UCSD-AML1 (cell line): Measurements from ENCODE around the gene GALNS.
A peak's percentile ranks its signal among the peaks of the same experiment; 100 is the strongest.
"Not testable (repeated sequence)": the region's sequence is repeated elsewhere in the genome, so short reads cannot be mapped to it uniquely, and the experiment has no call there.

Experiments used
- DNase-seq: peaks from one replicate; lab custom pipeline; 2025; ENCODE audit not compliant: unreplicated experiment; lab: John Stamatoyannopoulos, UW

GALNS gene

DNA sequence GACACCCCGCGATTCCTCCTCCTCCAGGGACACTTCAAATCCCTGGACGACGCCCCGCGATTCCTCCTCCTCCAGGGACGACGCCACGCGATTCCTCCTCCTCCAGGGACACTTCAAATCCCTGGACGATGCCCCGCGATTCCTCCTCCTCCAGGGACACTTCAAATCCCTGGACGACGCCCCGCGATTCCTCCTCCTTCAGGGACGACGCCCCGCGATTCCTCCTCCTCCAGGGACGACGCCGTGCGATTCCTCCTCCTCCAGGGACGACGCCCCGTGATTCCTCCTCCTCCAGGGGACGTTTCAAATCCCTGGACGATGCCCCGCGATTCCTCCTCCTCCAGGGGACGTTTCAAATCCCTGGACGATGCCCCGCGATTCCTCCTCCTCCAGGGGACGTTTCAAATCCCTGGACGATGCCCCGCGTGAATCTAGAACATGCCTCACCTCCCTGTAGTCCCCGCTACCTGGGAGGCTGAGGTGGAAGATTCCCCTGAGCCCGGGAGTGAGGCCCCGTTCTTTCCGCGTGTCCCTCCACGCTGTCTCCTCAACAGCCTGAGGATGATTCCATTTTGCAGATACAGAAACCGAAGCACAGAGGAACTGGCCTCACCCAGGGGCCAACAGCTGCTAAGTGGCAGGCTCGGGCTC lies 33.1 kb upstream of the GALNS start:
- DNase-seq = not testable (repeated sequence)

DNA sequence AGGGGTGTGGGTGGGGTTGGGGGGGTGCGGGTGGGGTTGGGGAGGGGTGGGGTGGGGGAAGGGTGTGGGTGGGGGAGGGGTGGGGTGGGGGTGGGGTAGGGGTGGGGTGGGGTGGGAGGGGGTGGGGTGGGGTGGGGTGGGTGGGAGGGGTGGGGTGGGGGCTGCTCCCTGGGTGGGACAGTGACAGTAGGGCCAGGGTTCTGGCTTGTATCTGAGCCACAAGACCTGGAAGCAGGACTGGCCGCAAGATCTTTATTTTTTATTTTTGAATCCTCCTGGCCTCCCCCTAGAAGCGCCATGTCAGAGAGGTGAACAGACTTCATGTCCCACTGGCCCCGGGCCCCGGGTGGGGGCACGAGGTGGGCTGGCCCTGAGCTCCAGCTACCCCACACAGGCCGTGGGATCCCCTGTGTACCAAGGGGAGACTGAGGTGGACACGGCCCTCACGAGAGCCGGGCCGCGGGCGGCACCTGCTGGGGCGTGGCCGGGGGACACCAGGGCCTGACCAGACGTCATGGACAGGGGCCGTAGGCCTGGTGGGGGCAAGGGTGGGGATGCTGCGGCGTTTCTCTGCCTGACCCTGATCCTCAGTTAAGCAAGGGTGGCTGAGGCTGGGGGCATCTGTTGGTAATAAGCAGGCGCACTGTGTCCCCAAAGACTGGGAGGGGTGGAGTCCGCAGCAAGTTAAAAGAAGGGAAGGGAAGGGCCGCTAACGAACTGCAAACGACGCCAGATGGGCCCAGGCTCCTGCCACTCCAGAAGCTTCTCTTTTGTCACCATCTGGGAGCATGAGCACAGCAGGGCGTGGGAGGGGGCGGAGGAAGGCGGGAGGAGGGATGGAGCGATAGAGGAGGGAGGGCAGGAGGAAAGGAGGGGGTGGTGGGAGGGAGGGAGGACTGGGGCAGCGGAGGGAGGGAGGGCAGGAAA lies 32.0 kb upstream of the GALNS start:
- no peak for DNase-seq

DNA sequence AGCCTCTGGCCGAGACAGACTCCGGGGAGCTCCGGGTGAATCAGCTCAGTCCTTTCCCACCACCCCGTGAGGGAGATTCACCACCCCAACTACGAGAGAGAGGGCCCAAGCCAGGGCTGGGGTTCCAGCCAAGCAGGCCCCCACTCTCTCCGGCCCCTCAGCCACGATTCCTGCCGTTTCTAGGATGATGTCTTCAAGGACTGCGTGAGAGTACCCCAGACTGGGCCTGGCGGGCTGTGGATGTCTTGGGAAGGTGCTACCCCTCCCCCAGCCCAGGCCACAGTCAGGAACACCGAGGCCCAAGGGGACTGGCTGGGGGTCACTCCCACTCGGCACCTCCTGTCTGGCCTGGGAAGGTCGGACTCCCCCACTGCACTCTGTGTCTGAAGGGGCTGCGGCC lies 31.3 kb upstream of the GALNS start:
- DNase-seq = no peak

DNA sequence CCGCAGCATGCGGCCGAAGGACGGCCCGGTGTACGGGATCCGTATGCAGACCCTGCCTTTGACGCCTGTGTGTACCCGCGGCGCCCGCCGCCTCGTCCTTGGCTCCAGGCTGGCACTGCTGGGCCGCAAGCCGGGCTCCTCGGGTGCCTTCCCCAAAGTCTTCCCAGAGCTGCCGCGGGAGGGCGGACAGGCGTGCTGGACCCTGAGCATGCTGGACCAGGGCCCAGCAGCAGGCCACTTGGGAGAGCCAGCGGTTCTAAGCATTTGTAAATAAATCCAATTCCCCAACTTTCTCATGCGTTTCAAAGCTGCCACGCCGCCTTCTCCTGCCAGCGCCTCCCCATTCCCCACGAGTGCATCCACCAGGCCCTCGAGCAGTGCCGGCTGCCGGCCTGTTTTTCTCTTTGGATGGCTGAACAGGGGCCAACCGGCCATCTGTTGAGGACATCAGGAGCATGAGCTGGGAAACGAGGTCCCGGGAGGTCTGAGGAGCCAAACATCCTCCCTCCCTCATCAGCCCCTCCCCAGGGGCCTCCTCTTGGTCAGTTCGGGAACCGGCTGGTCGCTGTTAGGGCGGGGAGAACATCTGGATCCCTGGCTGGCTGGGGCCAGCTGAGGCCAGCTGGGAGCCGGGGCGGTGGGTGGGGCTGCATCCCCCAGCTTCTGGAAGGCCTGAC lies 30.2 kb upstream of the GALNS start:
- DNase-seq = no peak

DNA sequence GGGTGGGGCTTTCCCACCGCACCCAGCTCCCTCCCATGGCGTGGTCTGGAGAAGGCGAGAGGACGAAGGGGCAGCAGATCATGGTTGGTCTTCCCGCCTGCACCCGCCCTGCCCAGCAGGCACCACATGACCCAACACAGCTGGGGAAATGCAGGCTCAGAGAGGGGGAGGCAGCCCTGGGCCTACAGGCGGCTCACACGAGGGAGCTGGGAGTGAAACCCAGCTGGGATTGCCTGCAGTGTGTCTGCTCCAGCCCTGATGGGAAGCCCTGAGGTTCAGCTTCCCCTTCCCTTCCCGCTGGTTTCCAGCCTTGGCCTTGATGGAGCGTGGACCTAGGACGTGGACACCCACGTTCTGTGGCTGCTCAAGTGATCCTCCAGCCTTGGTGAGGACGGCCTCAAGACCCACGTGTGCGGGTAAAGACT lies 29.7 kb upstream of the GALNS start:
- no peak for DNase-seq

GRCh38 chr16:88885693-88886280 lies 29.0 kb upstream of the GALNS start:
- DNase-seq = no peak

DNA sequence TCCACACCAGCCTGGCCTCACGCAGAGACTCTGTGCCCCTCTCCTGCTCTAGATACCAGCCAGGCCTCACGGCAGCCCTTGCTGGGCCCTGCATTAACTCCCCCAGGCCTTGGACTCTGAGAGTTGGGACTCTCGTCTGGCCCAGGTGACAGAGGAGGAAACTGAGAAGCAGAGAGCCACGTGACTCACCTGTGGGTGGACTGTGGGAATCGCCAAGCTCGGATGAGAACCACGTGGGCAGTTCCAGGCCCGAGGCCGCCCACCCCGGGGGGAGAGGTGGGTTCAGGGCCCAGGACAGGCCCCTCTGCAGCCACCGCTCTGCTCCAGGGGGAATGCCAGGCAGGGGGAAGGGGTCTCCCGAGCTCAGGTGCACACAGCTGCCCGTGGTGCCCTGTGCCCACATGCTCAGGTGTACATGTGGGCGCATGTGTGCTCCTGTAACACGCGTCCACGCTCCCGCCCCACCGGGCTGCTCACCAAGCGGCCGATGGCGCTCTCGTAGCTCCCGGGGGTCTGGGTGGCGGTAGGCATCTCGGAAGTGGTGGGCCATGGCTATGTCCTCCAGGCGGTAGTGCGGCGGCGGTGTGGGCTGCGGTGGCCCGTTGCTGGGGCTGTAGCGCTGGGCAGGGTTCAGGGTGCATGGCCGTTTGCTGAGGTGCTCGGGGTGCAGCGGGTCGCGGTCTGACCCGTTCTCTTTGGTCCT lies 28.0 kb upstream of the GALNS start:
- no peak for DNase-seq

- DNase-seq = no peak
Measured at GRCh38 chr16:88883946-88884345, 27.2 kb upstream of the GALNS start.

DNA sequence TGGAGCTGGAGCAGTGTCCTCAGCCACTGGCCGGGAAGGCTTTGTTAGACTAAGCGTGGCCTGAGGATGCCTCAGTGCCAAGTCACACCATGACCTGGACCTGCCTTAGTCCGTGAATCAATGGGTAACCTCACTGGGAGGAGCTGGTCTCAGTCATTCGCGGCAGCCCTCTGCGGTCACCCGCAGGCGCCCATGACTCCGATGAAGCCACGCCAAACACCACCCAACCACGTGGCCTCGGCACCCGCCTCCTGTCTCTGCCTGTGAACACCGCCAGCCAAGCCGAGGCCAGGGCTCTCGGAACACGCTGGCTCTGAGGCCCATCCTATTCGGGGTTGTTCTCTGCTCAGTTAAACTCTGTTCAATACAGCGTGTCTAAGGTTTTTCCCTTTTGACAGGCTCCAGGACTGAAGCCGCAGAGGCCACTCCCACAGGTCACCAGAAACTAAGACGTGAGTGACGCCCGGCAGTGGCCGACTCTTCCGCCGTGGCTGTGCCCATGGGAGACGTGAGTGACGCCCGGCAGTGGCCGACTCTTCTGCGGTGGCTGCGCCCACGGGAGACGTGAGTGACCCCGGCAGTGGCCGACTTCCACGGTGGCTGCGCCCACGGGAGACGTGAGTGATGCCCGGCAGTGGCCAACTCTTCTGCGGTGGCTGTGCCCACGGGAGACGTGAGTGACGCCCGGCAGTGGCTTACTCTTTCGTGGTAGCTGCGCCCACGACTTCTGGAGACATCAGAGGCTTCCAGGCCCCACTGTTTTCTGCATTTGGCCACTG lies 26.6 kb upstream of the GALNS start:
- no peak for DNase-seq

DNA sequence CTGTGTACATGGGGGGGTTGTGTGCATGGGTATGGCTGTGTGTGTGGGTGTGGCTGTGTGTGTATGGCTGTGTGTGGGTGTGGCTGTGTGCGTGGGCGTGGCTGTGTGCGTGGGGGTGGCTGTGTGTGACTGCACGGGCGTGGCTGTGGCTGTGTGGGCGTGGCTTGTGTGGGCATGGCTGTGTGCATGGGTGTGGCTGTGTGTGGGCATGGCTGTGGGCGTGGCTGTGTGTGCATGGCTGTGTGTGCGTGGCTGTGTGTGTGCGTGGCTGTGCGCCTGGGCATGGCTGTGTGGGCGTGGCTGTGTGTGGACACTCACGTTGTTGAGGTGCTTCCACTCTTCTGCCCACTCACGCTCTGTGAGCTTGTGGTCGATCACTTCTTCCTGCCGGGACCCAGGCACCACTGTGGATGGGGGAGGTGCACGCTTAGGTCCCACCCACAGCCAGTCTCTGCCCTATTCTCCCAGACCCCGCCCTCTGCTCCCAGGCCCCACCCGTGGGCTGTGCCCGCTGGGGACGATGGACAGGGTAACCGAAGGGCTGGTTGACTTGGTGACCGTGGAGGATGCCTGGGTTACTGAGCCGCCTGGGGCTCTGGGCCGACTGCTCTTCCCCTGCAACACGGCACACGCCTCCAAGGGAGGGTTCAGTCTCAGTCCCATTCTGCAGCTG lies 25.7 kb upstream of the GALNS start:
- DNase-seq = peak; percentile 55

DNA sequence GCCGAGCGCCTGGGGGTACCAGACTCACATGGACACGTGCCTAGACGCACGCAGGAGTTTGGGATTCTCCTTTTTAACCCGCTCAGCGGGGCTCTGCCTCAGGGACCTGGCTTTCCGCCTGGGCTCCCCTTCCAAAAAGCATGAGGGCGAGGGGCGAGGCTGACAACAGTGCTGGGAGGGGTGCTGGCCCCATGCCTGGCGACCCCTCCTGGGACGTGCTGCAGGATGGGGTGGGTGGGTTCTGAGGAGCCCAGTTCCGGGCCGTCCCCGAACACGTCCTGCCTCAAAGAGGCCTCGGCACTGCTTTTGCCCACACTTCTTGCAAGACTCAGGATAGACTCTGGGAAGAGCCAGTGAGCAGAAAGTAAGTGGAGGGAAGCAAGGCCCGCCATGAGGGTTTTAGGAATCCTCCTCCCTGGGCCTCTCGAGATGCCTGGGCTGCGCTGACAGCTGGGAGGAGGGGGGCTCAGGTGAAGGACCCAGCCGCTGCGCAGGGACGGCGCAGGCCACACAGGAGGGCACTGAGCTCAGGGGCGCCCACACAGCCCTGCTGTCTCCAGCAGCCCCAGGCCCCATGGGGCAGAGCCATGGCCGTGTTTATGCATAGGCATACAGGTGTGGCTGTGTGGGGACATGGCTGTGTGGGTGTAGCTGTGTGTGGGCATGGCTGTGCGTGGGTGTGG lies 25.1 kb upstream of the GALNS start:
- DNase-seq = no peak

DNA sequence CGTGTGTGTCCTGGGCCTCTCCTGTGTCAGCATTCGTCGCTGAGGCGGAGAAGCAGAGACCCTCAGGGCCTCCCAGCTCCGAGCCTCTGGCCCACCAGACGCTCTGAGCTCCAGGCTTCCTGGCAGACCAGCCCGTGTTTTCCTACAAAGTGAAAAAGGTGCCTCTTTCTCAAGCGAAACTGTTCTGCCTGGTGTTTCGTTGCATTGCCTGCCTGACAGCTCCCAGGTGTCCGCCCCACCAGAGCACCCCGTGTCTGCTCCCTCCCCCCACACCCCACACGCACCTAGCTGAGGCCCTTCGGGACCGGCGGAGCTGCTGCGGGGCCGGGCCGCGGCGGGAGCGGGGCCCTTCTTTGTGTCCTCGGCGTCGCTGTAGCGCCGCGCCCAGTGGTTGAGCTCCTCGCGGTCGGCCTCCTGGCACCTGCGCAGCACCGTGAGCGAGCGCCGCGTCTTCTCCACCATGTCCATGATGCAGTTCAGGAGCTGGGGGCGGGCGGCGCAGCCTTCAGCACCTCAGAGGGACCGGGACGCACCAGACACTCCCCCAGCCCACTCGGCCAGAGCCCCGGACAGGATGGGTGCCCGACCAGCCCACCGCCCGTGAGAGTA lies 24.4 kb upstream of the GALNS start:
- no peak for DNase-seq

- no peak for DNase-seq
Measured at GRCh38 chr16:88880226-88881006, 23.7 kb upstream of the GALNS start.

DNA sequence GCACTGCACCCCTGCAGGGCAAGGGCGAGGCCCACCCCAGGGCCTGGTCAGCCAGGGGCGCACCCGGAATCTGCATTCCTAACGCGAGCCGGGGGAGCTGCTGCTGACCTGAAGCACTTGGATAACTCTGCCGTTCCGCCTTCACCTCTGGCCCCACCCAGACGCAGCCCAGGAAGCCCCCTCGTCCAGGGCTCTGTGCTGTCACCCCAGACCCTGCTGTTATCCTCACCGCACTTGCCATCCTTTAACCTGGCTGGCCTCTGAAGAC lies 23.0 kb upstream of the GALNS start:
- no peak for DNase-seq

DNA sequence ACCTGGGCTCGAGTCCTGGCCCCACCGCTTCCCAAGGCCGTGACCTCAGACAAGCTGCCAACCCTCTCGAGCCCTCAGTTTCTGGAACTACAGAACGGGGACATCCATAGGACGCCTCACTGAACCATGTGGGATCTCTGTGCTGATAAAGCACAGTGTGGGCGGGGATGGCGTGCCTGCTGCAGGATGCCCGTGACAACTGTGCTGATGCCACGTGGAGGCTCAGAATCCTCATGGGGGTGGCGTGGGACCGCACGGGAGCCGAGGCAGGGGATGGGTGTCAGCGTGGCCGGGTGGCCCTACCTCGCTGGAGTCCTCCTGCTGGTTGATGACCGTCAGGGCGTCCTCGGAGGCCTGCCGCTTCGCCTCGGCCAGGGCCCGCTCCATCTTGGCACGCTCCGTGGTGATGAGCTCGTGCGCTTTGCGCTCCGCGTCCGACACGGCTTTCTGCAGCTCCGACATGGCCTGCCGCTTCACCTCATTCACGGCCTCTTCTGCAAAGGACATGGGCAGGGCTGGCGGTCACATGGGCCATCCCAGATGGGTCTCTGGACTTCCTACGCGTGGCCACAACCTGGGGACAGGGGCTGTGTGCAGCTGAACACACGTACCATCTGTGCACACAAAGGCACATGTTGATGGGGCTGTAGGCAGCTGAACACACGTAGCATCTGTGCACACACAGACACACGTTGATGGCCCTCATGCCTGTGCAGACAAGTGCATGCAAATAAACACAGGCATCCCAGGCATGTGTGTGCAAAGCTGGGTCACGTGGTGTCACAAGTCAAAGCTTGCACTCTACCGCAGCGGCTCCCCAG lies 22.4 kb upstream of the GALNS start:
- DNase-seq = no peak

- no peak for DNase-seq
Measured at GRCh38 chr16:88878356-88878755, 21.6 kb upstream of the GALNS start.

DNA sequence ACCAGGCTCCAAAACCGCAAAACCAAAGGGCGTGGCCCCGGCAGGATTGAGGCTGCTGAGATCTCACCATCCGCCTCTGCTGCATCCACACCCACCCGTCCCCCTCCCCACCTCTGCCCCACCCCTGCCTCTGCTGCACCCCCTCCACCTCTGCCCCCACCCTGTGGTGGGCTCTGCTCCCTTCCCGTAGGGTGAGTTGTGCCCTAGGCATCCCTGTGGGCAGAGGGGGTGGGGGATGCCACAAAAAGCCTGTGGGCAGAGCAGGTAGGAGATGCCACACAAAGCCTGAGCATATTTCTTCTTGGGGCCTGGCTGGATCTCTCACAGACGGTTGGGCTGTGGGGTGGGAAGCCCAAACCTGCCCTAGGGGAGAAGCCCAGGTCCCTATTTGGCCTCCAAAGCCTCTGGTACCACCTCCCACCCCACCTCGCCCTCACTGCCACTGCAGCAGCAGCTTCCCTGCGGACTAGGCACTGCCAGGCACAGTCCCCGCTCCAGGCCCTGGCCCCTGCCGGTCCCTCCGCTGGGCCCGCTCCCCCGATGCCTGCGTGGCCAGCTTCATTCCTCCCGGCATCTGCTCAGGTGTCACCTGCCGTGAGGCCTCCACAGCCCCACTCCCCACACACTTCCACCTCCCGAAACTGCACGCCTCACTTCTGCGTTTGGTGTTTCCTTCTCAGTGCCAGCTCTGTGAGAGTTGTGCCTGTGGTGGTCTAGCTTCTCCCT lies 21.0 kb upstream of the GALNS start:
- DNase-seq = no peak
